Measurements from ENCODE around the gene TSPAN9.

The TSPAN9 gene

GRCh38 chr12:3103806-3104205 is 26.6 kb downstream of the TSPAN9 start:
- no peak for DNase-seq (ENCODE audit: extremely low read depth, low read depth)
- no peak for TF ChIP-seq CTCF (IDR thresholded peaks at IDR 0.05; ENCODE audit: low read depth, low read length)

- no peak for TF ChIP-seq CTCF (IDR thresholded peaks at IDR 0.05; ENCODE audit: low read depth, low read length)
Observed at GRCh38 chr12:3105690-3106479, 28.7 kb downstream of the TSPAN9 start.

GRCh38 chr12:3106579-3106978 is 29.4 kb downstream of the TSPAN9 start:
- TF ChIP-seq CTCF (IDR thresholded peaks at IDR 0.05; ENCODE audit: low read depth, low read length): no peak
- no peak for DNase-seq (ENCODE audit: extremely low read depth, low read depth)

More at GRCh38 chr12:3105690-3106479, 28.7 kb downstream of the TSPAN9 start:
- no peak for DNase-seq (ENCODE audit: extremely low read depth, low read depth)

- no peak for DNase-seq (ENCODE audit: extremely low read depth, low read depth)
Observed at GRCh38 chr12:3107071-3107583, 29.9 kb downstream of the TSPAN9 start.

GRCh38 chr12:3107954-3108353 is 30.8 kb downstream of the TSPAN9 start:
- no peak for TF ChIP-seq CTCF (IDR thresholded peaks at IDR 0.05; ENCODE audit: low read depth, low read length)
- no peak for DNase-seq (ENCODE audit: extremely low read depth, low read depth)

More at GRCh38 chr12:3107071-3107583, 29.9 kb downstream of the TSPAN9 start:
- no peak for TF ChIP-seq CTCF (IDR thresholded peaks at IDR 0.05; ENCODE audit: low read depth, low read length)

GRCh38 chr12:3110578-3110977 is 33.4 kb downstream of the TSPAN9 start:
- no peak for TF ChIP-seq CTCF (IDR thresholded peaks at IDR 0.05; ENCODE audit: low read depth, low read length)
- no peak for DNase-seq (ENCODE audit: extremely low read depth, low read depth)

GRCh38 chr12:3113671-3114325 is 36.6 kb downstream of the TSPAN9 start:
- no peak for TF ChIP-seq CTCF (IDR thresholded peaks at IDR 0.05; ENCODE audit: low read depth, low read length)
- no peak for DNase-seq (ENCODE audit: extremely low read depth, low read depth)
